C1 segment of cervical spinal cord (tissue), 14 donors: ENCODE results near the gene PGF.

Source experiments
- DNase-seq, 14 donors: peaks; one replicate each; lab custom pipeline; 2025; lab: John Stamatoyannopoulos, UW

PGF gene

GRCh38 chr14:74919421-74920165, 35.8 kb downstream of the PGF start:
- no peak for DNase-seq

- no peak for DNase-seq
Measured at GRCh38 chr14:74918380-74918779, 37.0 kb downstream of the PGF start.

- DNase-seq: peak in 8 of 14 donors; percentile 6 to 77 (median 28)
Measured at GRCh38 chr14:74917646-74918081, 37.7 kb downstream of the PGF start.

GRCh38 chr14:74917178-74917543, 38.2 kb downstream of the PGF start:
- DNase-seq: no peak

- DNase-seq: no peak
Measured at GRCh38 chr14:74915826-74916225, 39.6 kb downstream of the PGF start.

GRCh38 chr14:74915426-74915825, 40.0 kb downstream of the PGF start:
- DNase-seq: no peak

GRCh38 chr14:74913986-74914573, 41.3 kb downstream of the PGF start:
- DNase-seq: peak in 10 of 14 donors; percentile 10 to 58 (median 38)

- DNase-seq: no peak
Measured at GRCh38 chr14:74913393-74913910, 41.9 kb downstream of the PGF start.

GRCh38 chr14:74912801-74913200, 42.6 kb downstream of the PGF start:
- no peak for DNase-seq

GRCh38 chr14:74912111-74912510, 43.3 kb downstream of the PGF start:
- DNase-seq: no peak

- DNase-seq: no peak
Measured at GRCh38 chr14:74911704-74912103, 43.7 kb downstream of the PGF start.

- DNase-seq: no peak
Measured at GRCh38 chr14:74911221-74911620, 44.2 kb downstream of the PGF start.

GRCh38 chr14:74910556-74910955, 44.8 kb downstream of the PGF start:
- no peak for DNase-seq

GRCh38 chr14:74909911-74910310, 45.5 kb downstream of the PGF start:
- DNase-seq: no peak

GRCh38 chr14:74909501-74909900, 45.9 kb downstream of the PGF start:
- no peak for DNase-seq

GRCh38 chr14:74908861-74909341, 46.5 kb downstream of the PGF start:
- no peak for DNase-seq

GRCh38 chr14:74907744-74908143, 47.7 kb downstream of the PGF start:
- DNase-seq: peak in 4 of 14 donors; percentile 4 to 38 (median 16)

- DNase-seq: no peak
Measured at GRCh38 chr14:74906925-74907521, 48.4 kb downstream of the PGF start.

- peak in 12 of 14 donors; percentile 11 to 68 (median 27) for DNase-seq
Measured at GRCh38 chr14:74905595-74906142, 49.7 kb downstream of the PGF start.

GRCh38 chr14:74904635-74905503, 50.5 kb downstream of the PGF start:
- no peak for DNase-seq
